ENCODE data around the gene RPS28. TPM values are rescaled to one million over a fixed set of nuclear protein-coding genes. Genes with fewer than 3 reads are reported as not detected.

The RPS28 gene
- total RNA-seq, 1 donor from 2014 or later: 967 TPM

GRCh38 chr19:8319807-8320520 lies 1.3 kb upstream of the RPS28 start:
- no peaks in the 10 kb centered on the region for H3K27me3 ChIP-seq (ENCODE audit: low read depth)
- H3K4me3 ChIP-seq: peak overlapping the region; percentile 79
- peak overlapping the region; percentile 91 for H3K27ac ChIP-seq (replicated peaks)
- no peak for TF ChIP-seq CTCF (IDR thresholded peaks at IDR 0.05; ENCODE audit: borderline replicate concordance)
- intact Hi-C loops (cut with micrococcal nuclease): no loop called here
- no peak for DNase-seq
- H3K36me3 ChIP-seq: peaks cover 36% of the 10 kb centered on the region
- H3K4me1 ChIP-seq: peaks cover 69% of the 10 kb centered on the region
- H3K9me3 ChIP-seq (replicated peaks): no peaks in the 10 kb centered on the region

- Histone ChIP-seq H3K9me3 (replicated peaks) (no peaks in the 10 kb centered on the region), H3K4me1 (peaks cover 74% of the 10 kb centered on the region), H3K36me3 (peaks cover 29% of the 10 kb centered on the region), H3K27ac (replicated peaks) (peak overlapping the region; percentile 91), H3K4me3 (peak overlapping the region; percentile 79), H3K27me3 (ENCODE audit: low read depth) (no peaks in the 10 kb centered on the region)
- intact Hi-C loops (cut with micrococcal nuclease): no loop called here
- DNase-seq: no peak
- TF ChIP-seq CTCF (IDR thresholded peaks at IDR 0.05; ENCODE audit: borderline replicate concordance): no peak
Observed at GRCh38 chr19:8320564-8321066, 681 bp upstream of the RPS28 start.

DNA sequence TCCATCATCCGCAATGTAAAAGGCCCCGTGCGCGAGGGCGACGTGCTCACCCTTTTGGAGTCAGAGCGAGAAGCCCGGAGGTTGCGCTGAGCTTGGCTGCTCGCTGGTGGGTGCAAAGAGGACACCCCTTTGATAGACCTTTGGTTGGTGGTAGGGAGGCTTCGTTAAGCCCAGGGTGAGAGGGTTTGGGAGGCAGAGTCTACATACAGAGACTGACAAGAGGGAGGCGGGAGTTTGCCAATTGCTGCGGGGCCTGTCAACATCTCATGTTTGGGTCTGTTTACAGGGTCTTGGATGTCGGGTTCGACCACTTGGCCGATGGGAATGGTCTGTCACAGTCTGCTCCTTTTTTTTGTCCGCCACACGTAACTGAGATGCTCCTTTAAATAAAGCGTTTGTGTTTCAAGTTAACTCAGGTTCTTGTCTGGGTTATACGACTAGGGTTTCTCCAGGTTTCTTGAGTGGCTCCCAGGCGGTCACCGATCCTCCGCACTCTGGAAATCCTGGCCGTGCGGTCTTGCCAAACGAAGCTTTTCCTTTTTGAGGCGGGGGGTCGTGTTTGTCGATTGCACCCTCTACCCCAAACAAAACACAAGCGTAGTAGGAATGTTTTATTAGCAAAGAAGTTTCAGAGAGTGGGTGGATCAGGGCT lies 816 bp downstream of the RPS28 start:
- Histone ChIP-seq H3K4me1 (peaks cover 64% of the 10 kb centered on the region), H3K27ac (replicated peaks) (peak overlapping the region; percentile 91), H3K36me3 (peaks cover 28% of the 10 kb centered on the region), H3K9me3 (replicated peaks) (peaks cover 4% of the 10 kb centered on the region), H3K27me3 (ENCODE audit: low read depth) (no peaks in the 10 kb centered on the region), H3K4me3 (peak overlapping the region; percentile 79)
- no peak for DNase-seq
- intact Hi-C loops (cut with micrococcal nuclease): no loop called here
- no peak for TF ChIP-seq CTCF (IDR thresholded peaks at IDR 0.05; ENCODE audit: borderline replicate concordance)

GRCh38 chr19:8322638-8322997 lies 1.3 kb downstream of the RPS28 start:
- H3K4me1 ChIP-seq: peaks cover 60% of the 10 kb centered on the region
- peaks cover 4% of the 10 kb centered on the region for H3K9me3 ChIP-seq (replicated peaks)
- H3K27me3 ChIP-seq (ENCODE audit: low read depth): no peaks in the 10 kb centered on the region
- no peak for TF ChIP-seq CTCF (IDR thresholded peaks at IDR 0.05; ENCODE audit: borderline replicate concordance)
- H3K27ac ChIP-seq (replicated peaks): peak overlapping the region; percentile 91
- peak overlapping the region; percentile 79 for H3K4me3 ChIP-seq
- H3K36me3 ChIP-seq: peaks cover 28% of the 10 kb centered on the region
- no peak for DNase-seq
- intact Hi-C loops (cut with micrococcal nuclease): no loop called here

DNA sequence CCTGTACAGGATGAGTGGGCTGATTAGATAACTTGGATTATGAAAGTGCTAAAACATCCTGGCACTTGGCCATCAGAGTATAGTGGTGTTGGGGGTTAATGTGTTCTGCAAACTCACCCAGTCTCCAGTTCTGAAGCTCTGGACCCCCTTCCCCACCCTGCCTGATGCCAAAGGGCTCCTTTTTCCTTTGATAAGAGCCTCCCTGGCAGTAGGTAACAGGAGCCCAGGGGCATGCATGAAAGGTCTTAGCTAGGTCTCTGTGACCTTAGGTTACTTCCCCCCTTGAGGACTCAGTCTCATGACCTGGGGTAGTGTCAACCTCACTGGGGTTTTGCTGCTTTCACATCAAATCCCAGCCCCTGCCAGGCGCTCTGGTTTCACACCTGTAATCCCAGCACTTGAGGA lies 2.5 kb downstream of the RPS28 start:
- Histone ChIP-seq H3K9me3 (replicated peaks) (peaks cover 4% of the 10 kb centered on the region), H3K4me1 (peaks cover 60% of the 10 kb centered on the region), H3K36me3 (peaks cover 28% of the 10 kb centered on the region), H3K4me3 (no peak overlapping the region), H3K27ac (replicated peaks) (peak overlapping the region; percentile 50), H3K27me3 (ENCODE audit: low read depth) (no peaks in the 10 kb centered on the region)
- DNase-seq: no peak
- intact Hi-C loops (cut with micrococcal nuclease): no loop called here
- no peak for TF ChIP-seq CTCF (IDR thresholded peaks at IDR 0.05; ENCODE audit: borderline replicate concordance)

Data from left ventricle myocardium inferior (tissue), 1 donor.